ENCODE measurements around the gene PCSK7. TPM values are rescaled to one million over a fixed set of nuclear protein-coding genes. Genes with fewer than 3 reads are reported as not detected.
A peak's percentile ranks its signal among the peaks of the same experiment; 100 is the strongest.

PCSK7 gene
- total RNA-seq, 1 experiment from 2014 or later: 132 TPM

DNA sequence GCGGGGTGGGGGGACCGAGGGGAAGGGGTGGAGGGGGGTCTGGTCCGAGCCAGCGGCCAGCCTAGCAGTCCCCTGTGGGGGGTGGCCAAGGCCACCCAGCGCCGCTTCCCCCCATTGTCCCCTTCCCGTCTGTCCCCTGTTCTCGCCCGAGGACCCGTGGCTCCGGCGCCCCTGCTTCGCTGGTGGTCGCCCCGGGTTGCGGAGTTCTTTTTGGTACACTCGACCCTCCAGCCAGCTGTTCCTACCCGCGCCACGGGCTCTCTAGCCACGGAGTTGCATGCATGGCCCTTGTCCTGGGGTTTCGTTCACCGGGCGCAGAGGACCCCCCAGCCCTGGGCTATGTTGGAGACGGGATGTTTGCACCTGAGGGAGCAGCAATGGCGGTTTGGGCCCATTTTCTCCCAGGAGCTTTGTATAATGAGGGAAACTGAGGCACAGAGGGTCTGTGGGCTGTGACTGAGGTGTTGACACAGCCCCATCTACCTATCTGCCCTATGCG is 1.1 kb upstream of the PCSK7 start:
- Mint-ChIP-seq H3K9me3 (ENCODE audit: unreplicated experiment) (no peaks in the 10 kb centered on the region), H3K27ac (ENCODE audit: unreplicated experiment) (peak overlapping the region; percentile 95), H3K27me3 (ENCODE audit: insufficient read depth, unreplicated experiment) (no peaks in the 10 kb centered on the region), H3K36me3 (ENCODE audit: insufficient read depth, unreplicated experiment) (peaks cover 35% of the 10 kb centered on the region), H3K4me3 (ENCODE audit: unreplicated experiment) (peak overlapping the region; percentile 97), H3K4me1 (ENCODE audit: low read depth, unreplicated experiment) (peaks cover 16% of the 10 kb centered on the region)
- Histone ChIP-seq H3K27me3 (replicated peaks; ENCODE audit: control insufficient read depth, insufficient read depth, low read length) (no peaks in the 10 kb centered on the region), H3K36me3 (ENCODE audit: control insufficient read depth, insufficient read depth, low read length) (peaks cover 2% of the 10 kb centered on the region; the same call in 1 of the 2 replicates), H3K4me3 (ENCODE audit: low read depth, low read length) (peak overlapping the region; percentile 63), H3K4me1 (peaks cover 20% of the 10 kb centered on the region), H3K9me3 (no peaks in the 10 kb centered on the region)
- intact Hi-C loops (cut with micrococcal nuclease; ENCODE audit: unreplicated experiment): loop anchor here (1.0 to 2.0 kb wide), 2 partner anchors 36 to 83 kb away; partner anchors contain the start of gene BACE1
- ChIA-PET CTCF (interaction anchor here (0.6 to 2.3 kb wide), 3 partner anchors 63 to 156 kb away, joined by 3 to 9 read pairs (median 3); partner anchors contain the start of gene CEP164), POLR2A (interaction anchor here (0.5 to 2.0 kb wide), 2 partner anchors 93 to 95 kb away, joined by 3 to 5 read pairs; partner anchors contain the start of gene CEP164)
- TF ChIP-seq, protein P1, sequence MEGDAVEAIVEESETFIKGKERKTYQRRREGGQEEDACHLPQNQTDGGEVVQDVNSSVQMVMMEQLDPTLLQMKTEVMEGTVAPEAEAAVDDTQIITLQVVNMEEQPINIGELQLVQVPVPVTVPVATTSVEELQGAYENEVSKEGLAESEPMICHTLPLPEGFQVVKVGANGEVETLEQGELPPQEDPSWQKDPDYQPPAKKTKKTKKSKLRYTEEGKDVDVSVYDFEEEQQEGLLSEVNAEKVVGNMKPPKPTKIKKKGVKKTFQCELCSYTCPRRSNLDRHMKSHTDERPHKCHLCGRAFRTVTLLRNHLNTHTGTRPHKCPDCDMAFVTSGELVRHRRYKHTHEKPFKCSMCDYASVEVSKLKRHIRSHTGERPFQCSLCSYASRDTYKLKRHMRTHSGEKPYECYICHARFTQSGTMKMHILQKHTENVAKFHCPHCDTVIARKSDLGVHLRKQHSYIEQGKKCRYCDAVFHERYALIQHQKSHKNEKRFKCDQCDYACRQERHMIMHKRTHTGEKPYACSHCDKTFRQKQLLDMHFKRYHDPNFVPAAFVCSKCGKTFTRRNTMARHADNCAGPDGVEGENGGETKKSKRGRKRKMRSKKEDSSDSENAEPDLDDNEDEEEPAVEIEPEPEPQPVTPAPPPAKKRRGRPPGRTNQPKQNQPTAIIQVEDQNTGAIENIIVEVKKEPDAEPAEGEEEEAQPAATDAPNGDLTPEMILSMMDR (IDR thresholded peaks at IDR 0.05; ENCODE audit: insufficient read depth in 1 of 2, low read depth in 1 of 2, low read length in 1 of 2, severe bottlenecking in 1 of 2, unreplicated experiment in 1 of 2): no peak
- BruUV-seq (replicated peaks): no TSS peak
- DNase-seq: peak in 1 of 2 experiments; percentile 46

DNA sequence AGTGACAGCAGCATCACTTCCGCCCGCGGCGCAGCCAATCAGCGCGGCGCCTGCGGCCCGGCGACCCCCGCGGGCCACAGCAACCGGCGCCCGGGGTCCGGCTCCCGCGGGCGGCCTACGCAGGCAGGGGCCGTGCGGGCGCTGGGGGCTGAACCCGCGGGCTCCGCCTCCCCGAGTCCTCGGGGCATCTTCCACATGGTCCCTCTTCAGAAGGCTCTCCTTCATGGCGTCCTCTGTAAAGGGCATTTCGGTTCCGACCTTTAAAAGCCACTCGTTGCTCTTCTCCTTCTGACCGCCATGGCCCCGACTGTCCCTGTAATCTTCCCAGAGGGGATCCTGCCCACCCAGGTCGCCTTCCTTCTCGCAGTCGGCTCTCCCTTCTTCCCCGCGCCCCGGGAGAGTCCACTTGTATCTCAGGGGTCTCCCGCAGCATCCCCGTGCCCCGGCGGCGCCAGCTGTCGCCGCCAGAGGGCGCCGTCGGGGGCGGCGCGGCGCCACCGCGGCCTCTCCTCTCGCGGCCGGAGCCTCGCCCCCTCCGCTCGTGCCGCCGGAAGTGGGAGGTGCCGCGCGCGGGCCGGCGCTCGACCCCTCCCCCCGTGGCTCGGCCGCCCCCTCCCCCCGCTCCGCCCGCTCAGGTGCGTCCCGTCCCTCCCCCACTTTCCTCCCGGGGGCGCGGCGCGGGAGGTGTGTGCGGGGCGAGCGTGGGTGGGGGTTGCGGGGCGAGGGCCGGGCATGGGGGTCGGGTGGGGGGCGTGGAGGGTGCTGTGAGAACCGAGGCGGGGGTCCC is 412 bp upstream of the PCSK7 start, which contains the start of gene RNF214:
RNF214 (plus strand) TSS at position 580 of the 787 bp plus-strand sequence. CDS start 1,602 bp downstream, outside the sequence.
- Histone ChIP-seq H3K9me3 (no peaks in the 10 kb centered on the region), H3K4me1 (peaks cover 20% of the 10 kb centered on the region), H3K4me3 (ENCODE audit: low read depth, low read length) (peak within 1 kb of the TSS; percentile 63), H3K27me3 (replicated peaks; ENCODE audit: control insufficient read depth, insufficient read depth, low read length) (no peaks in the 10 kb centered on the region), H3K36me3 (ENCODE audit: control insufficient read depth, insufficient read depth, low read length) (peaks cover 2% of the 10 kb centered on the region; the same call in 1 of the 2 replicates)
- intact Hi-C loops (cut with micrococcal nuclease; ENCODE audit: unreplicated experiment): loop anchor here (1.0 to 2.0 kb wide), 2 partner anchors 37 to 84 kb away; partner anchors contain the start of gene BACE1
- Mint-ChIP-seq H3K36me3 (ENCODE audit: insufficient read depth, unreplicated experiment) (peaks cover 39% of the 10 kb centered on the region), H3K27ac (ENCODE audit: unreplicated experiment) (peak within 1 kb of the TSS; percentile 95), H3K27me3 (ENCODE audit: insufficient read depth, unreplicated experiment) (no peaks in the 10 kb centered on the region), H3K9me3 (ENCODE audit: unreplicated experiment) (no peaks in the 10 kb centered on the region), H3K4me1 (ENCODE audit: low read depth, unreplicated experiment) (peaks cover 16% of the 10 kb centered on the region), H3K4me3 (ENCODE audit: unreplicated experiment) (peak within 1 kb of the TSS; percentile 97)
- ChIA-PET POLR2A (interaction anchor here (0.5 to 2.0 kb wide), 2 partner anchors 93 to 95 kb away, joined by 3 to 5 read pairs; partner anchors contain the start of gene CEP164), CTCF (interaction anchor here (0.6 to 2.3 kb wide), 9 partner anchors 48 to 155 kb away, joined by 3 to 9 read pairs (median 4); partner anchors contain the start of genes CEP164 and SIDT2)
- BruUV-seq (replicated peaks): no TSS peak
- TF ChIP-seq, protein P1 (IDR thresholded peaks at IDR 0.05; ENCODE audit: insufficient read depth in 1 of 2, low read depth in 1 of 2, low read length in 1 of 2, severe bottlenecking in 1 of 2, unreplicated experiment in 1 of 2): peak; percentile 73 to 99
- DNase-seq: peak; percentile 87 to 92

All from Caco-2 (cell line).